ENCODE data around the gene GPR82. TPM values are rescaled to one million over a fixed set of nuclear protein-coding genes. Genes with fewer than 3 reads are reported as not detected.

Gene GPR82
- total and polyA plus RNA-seq, 2 of the 8 experiments (the other 6 are each of a cell fraction or from before 2014, with no cell fraction given), result not detected

DNA sequence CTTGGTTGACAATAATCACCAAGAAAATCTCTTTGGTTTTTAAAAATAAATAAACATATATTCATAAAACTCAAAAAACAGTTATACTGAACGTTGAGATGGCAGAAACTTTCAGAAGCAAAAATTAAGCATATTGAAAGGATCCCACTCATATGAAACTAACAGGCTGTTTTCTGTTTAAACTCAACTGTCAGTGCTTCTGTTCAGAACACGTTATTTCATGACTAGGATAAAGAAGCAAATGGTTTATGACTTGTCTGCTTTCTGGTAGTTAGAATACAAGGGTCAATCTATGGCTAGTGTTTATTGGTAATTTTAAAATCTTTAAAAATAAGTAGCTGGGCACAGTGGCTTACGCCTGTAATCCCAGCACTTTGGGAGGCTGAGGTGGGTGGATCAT is 4.1 kb downstream of the GPR82 start (continued):
- TF ChIP-seq, protein P1, sequence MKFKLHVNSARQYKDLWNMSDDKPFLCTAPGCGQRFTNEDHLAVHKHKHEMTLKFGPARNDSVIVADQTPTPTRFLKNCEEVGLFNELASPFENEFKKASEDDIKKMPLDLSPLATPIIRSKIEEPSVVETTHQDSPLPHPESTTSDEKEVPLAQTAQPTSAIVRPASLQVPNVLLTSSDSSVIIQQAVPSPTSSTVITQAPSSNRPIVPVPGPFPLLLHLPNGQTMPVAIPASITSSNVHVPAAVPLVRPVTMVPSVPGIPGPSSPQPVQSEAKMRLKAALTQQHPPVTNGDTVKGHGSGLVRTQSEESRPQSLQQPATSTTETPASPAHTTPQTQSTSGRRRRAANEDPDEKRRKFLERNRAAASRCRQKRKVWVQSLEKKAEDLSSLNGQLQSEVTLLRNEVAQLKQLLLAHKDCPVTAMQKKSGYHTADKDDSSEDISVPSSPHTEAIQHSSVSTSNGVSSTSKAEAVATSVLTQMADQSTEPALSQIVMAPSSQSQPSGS (IDR thresholded peaks at IDR 0.05; ENCODE audit: low read length), result no peak
- TF ChIP-seq CTBP2 (IDR thresholded peaks at IDR 0.05; ENCODE audit: borderline replicate concordance, insufficient read depth, insufficient read length, low read length), result no peak
- TF ChIP-seq SRF (IDR thresholded peaks at IDR 0.05; ENCODE audit: low read depth, low read length), result no peak
- TF ChIP-seq CBX5 (IDR thresholded peaks at IDR 0.05; ENCODE audit: low read depth, low read length), result no peak
- TF ChIP-seq, protein P2, sequence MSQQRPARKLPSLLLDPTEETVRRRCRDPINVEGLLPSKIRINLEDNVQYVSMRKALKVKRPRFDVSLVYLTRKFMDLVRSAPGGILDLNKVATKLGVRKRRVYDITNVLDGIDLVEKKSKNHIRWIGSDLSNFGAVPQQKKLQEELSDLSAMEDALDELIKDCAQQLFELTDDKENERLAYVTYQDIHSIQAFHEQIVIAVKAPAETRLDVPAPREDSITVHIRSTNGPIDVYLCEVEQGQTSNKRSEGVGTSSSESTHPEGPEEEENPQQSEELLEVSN (IDR thresholded peaks at IDR 0.05), result no peak
- TF ChIP-seq EGR1 (IDR thresholded peaks at IDR 0.05; ENCODE audit: borderline replicate concordance, low read depth, low read length), result no peak
- TF ChIP-seq MAFK (IDR thresholded peaks at IDR 0.05; ENCODE audit: low read depth, low read length), result no peak

Measured in H1 (cell line).